ENCODE results near the gene GJA9. TPM values are rescaled to one million over a fixed set of nuclear protein-coding genes. Genes with fewer than 3 reads are reported as not detected.

GJA9 gene
- not detected for total RNA-seq

GRCh38 chr1:38881487-38881886 lies at the start of gene GJA9:
GJA9 (minus strand) TSS chr1:38881587; CDS start chr1:38876098, 5,489 bp downstream.
- intact Hi-C loops (cut with micrococcal nuclease) = no loop called here
- ChIA-PET POLR2A (no interaction called here), CTCF (interaction anchor here (1.2 kb wide), 1 partner anchor 35 kb away, joined by 3 read pairs; no protein-coding TSS in a partner anchor)
- Mint-ChIP-seq H3K9me3 (no peaks in the 10 kb centered on the region), H3K4me1 (ENCODE audit: low read depth) (no peaks in the 10 kb centered on the region), H3K36me3 (ENCODE audit: low read depth) (no peaks in the 10 kb centered on the region), H3K4me3 (no peak within 1 kb of the TSS), H3K27ac (no peak within 1 kb of the TSS), H3K27me3 (no peaks in the 10 kb centered on the region)
- ATAC-seq (no peak), DNase-seq (no peak)
- TF ChIP-seq CTCF (IDR thresholded peaks at IDR 0.05) = no peak

- Mint-ChIP-seq H3K4me1 (ENCODE audit: low read depth) (no peaks in the 10 kb centered on the region), H3K27ac (no peak overlapping the region), H3K4me3 (no peak overlapping the region), H3K27me3 (no peaks in the 10 kb centered on the region), H3K36me3 (ENCODE audit: low read depth) (no peaks in the 10 kb centered on the region), H3K9me3 (no peaks in the 10 kb centered on the region)
- DNase-seq (no peak), ATAC-seq (no peak)
- no peak for TF ChIP-seq CTCF (IDR thresholded peaks at IDR 0.05)
- ChIA-PET POLR2A (no interaction called here), CTCF (no interaction called here)
- intact Hi-C loops (cut with micrococcal nuclease) = no loop called here
Observed at GRCh38 chr1:38929476-38929875, 48.1 kb upstream of the GJA9 start.

DNA sequence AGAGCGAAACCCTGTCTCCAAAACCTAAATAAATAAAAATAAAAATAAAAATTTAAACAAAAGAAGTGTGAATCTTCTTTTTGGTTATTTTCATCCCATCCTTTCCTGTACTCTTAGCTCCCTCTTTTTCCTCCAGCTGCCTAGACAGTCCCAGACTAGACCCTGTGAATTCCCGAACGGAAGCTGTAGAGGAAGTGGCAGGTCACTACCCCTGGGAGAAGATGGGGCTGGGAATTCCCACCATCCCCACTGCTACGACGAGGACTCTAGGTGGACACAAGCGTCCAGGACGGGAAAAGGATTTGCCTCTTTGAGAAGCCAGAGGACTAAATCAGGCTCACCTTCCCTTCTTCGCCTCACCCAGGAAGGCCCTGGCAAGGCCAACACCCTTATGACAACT lies 47.7 kb upstream of the GJA9 start:
- ChIA-PET CTCF (no interaction called here), POLR2A (interaction anchor here (0.6 kb wide), 1 partner anchor 515 kb away, joined by 4 read pairs; no protein-coding TSS in a partner anchor)
- Mint-ChIP-seq H3K4me3 (no peak overlapping the region), H3K36me3 (ENCODE audit: low read depth) (no peaks in the 10 kb centered on the region), H3K27me3 (no peaks in the 10 kb centered on the region), H3K9me3 (no peaks in the 10 kb centered on the region), H3K27ac (no peak overlapping the region), H3K4me1 (ENCODE audit: low read depth) (no peaks in the 10 kb centered on the region)
- TF ChIP-seq CTCF (IDR thresholded peaks at IDR 0.05) = no peak
- no peak for ATAC-seq
- DNase-seq = no peak
- intact Hi-C loops (cut with micrococcal nuclease) = no loop called here

GRCh38 chr1:38926091-38926490 lies 44.7 kb upstream of the GJA9 start:
- intact Hi-C loops (cut with micrococcal nuclease) = no loop called here
- Mint-ChIP-seq H3K27me3 (no peaks in the 10 kb centered on the region), H3K27ac (no peak overlapping the region), H3K4me1 (ENCODE audit: low read depth) (no peaks in the 10 kb centered on the region), H3K9me3 (no peaks in the 10 kb centered on the region), H3K4me3 (no peak overlapping the region), H3K36me3 (ENCODE audit: low read depth) (no peaks in the 10 kb centered on the region)
- DNase-seq (no peak), ATAC-seq (no peak)
- CTCF ChIA-PET = no interaction called here
- no peak for TF ChIP-seq CTCF (IDR thresholded peaks at IDR 0.05)
- POLR2A ChIA-PET = no interaction called here

GRCh38 chr1:38925391-38925790 lies 44.0 kb upstream of the GJA9 start:
- ATAC-seq (no peak), DNase-seq (no peak)
- Mint-ChIP-seq H3K4me3 (no peak overlapping the region), H3K36me3 (ENCODE audit: low read depth) (no peaks in the 10 kb centered on the region), H3K27me3 (no peaks in the 10 kb centered on the region), H3K4me1 (ENCODE audit: low read depth) (no peaks in the 10 kb centered on the region), H3K9me3 (no peaks in the 10 kb centered on the region), H3K27ac (no peak overlapping the region)
- no peak for TF ChIP-seq CTCF (IDR thresholded peaks at IDR 0.05)
- POLR2A ChIA-PET = interaction anchor here (0.6 kb wide), 1 partner anchor 152 kb away, joined by 3 read pairs; no protein-coding TSS in a partner anchor
- CTCF ChIA-PET = no interaction called here
- intact Hi-C loops (cut with micrococcal nuclease) = no loop called here
